ENCODE results near the gene PIGR.

Gene PIGR

GRCh38 chr1:206955476-206956451, 9.5 kb upstream of the PIGR start:
- TF ChIP-seq EZH2phosphoT487 (IDR thresholded peaks at IDR 0.05; ENCODE audit: low read depth), result no peak
- no peak for TF ChIP-seq CTCF (IDR thresholded peaks at IDR 0.05; ENCODE audit: low read depth, low read length)
- H3K4me3 ChIP-seq (ENCODE audit: low read length), result peak overlapping the region; percentile 53
- H3K4me2 ChIP-seq (ENCODE audit: low read length), result peak overlapping the region; percentile 87
- peaks cover 78% of the 10 kb centered on the region for H3K4me1 ChIP-seq (ENCODE audit: low read length)
- no peaks in the 10 kb centered on the region for H3K9me3 ChIP-seq (ENCODE audit: insufficient read depth, low read length)
- H3K27ac ChIP-seq (ENCODE audit: low read length), result peak overlapping the region; percentile 96
- no peaks in the 10 kb centered on the region for H3K27me3 ChIP-seq (ENCODE audit: low read depth, low read length)
- H3K9ac ChIP-seq (ENCODE audit: low read length), result peak overlapping the region; percentile 88
- H3K36me3 ChIP-seq (replicated peaks; ENCODE audit: low read depth, low read length), result no peaks in the 10 kb centered on the region
- H3K79me2 ChIP-seq (ENCODE audit: low read length), result no peaks in the 10 kb centered on the region
- H2AFZ ChIP-seq (ENCODE audit: low read depth, low read length), result no peak overlapping the region
- no peaks in the 10 kb centered on the region for H4K20me1 ChIP-seq (ENCODE audit: insufficient read depth, low read length)

GRCh38 chr1:206954459-206955342, 8.4 kb upstream of the PIGR start:
- Histone ChIP-seq H2AFZ (ENCODE audit: low read depth, low read length) (no peak overlapping the region), H3K36me3 (replicated peaks; ENCODE audit: low read depth, low read length) (peaks cover 7% of the 10 kb centered on the region), H3K4me3 (ENCODE audit: low read length) (peak overlapping the region; percentile 53), H3K27ac (ENCODE audit: low read length) (peak overlapping the region; percentile 96), H3K79me2 (ENCODE audit: low read length) (no peaks in the 10 kb centered on the region), H3K9me3 (ENCODE audit: insufficient read depth, low read length) (peaks cover 5% of the 10 kb centered on the region; the same call in 1 of the 2 replicates), H3K9ac (ENCODE audit: low read length) (peak overlapping the region; percentile 88), H4K20me1 (ENCODE audit: insufficient read depth, low read length) (no peaks in the 10 kb centered on the region), H3K4me2 (ENCODE audit: low read length) (peak overlapping the region; percentile 87), H3K4me1 (ENCODE audit: low read length) (peaks cover 85% of the 10 kb centered on the region), H3K27me3 (ENCODE audit: low read depth, low read length) (no peaks in the 10 kb centered on the region)
- TF ChIP-seq CTCF (IDR thresholded peaks at IDR 0.05; ENCODE audit: low read depth, low read length) (no peak), EZH2phosphoT487 (IDR thresholded peaks at IDR 0.05; ENCODE audit: low read depth) (no peak)

DNA sequence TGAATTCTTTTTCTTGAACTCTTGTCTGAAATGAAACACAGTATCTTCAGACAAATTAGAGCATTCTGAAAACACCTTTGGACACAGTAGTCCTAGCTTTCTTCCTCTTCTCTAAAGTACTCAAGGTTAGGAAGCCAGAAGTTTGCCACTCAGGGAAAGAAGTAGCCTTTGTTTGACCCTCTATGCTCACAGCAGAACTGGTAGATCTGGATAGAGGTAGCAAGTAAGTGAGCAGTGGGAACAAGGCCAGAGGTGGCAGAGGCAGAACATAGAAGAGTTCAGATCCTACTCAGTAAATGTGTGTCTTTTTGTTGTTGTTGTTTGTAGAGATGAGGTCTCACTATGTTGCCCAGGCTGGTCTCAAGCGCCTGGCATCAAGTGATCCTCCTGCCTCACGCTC, 7.4 kb upstream of the PIGR start:
- Histone ChIP-seq H2AFZ (ENCODE audit: low read depth, low read length) (peak overlapping the region; percentile 56; the same call in 1 of the 2 replicates), H3K9me3 (ENCODE audit: insufficient read depth, low read length) (peaks cover 9% of the 10 kb centered on the region), H3K36me3 (replicated peaks; ENCODE audit: low read depth, low read length) (peaks cover 9% of the 10 kb centered on the region), H3K4me1 (ENCODE audit: low read length) (peaks cover 96% of the 10 kb centered on the region), H3K27me3 (ENCODE audit: low read depth, low read length) (no peaks in the 10 kb centered on the region), H3K79me2 (ENCODE audit: low read length) (no peaks in the 10 kb centered on the region), H3K4me3 (ENCODE audit: low read length) (peak overlapping the region; percentile 53; the same call in 1 of the 2 replicates), H3K9ac (ENCODE audit: low read length) (peak overlapping the region; percentile 88), H3K4me2 (ENCODE audit: low read length) (peak overlapping the region; percentile 87), H4K20me1 (ENCODE audit: insufficient read depth, low read length) (no peaks in the 10 kb centered on the region), H3K27ac (ENCODE audit: low read length) (peak overlapping the region; percentile 96)
- TF ChIP-seq EZH2phosphoT487 (IDR thresholded peaks at IDR 0.05; ENCODE audit: low read depth) (no peak), CTCF (IDR thresholded peaks at IDR 0.05; ENCODE audit: low read depth, low read length) (no peak)
